ENCODE results near the gene KCNQ4.

KCNQ4 gene

DNA sequence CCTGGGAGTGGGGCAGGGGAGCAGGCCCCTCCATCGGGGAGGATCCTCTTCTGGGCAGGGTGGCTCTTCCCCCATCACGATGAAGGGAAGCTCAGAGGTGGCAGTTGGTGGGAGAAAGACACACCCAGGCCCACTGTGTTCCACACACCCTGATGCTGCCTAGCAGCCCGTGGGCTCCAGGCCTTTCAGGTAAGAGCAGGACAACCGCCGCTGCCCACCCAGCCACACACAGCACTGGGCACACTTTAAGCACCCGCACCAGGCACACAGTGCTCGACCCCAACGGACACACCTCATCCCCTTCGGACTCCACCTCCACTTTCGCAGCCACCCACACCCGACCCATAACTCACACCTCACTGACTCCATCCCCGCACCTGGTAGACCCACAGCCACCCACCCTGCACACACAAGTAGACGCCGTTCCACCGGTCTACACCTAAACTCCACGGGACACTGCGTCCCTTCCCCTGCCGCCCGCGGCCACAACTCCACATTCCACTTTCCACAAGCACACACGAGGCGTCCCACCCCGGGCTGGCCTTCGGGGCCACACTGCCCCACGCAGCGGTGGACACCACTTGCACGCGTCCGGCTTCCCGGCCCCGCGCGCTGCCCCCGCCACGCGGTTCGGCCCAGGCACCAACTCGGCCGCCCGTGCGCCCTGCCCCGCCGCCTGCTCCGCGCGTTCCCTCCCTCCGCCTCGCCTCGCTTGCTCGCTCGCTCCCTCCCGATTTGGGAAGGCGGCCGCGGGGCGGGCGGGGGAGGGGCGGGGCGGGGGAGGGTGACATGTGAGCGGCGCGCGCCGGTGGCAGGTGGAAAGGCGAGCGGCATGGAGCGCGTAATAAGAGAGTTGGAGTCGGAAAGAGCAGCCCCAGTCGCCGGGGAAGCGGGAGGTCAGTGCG, at the start of gene KCNQ4:
KCNQ4 (plus strand) TSS at position 787 of the 905 bp plus-strand sequence. CDS start 307 bp downstream, outside the sequence.
- DNase-seq: no peak

DNA sequence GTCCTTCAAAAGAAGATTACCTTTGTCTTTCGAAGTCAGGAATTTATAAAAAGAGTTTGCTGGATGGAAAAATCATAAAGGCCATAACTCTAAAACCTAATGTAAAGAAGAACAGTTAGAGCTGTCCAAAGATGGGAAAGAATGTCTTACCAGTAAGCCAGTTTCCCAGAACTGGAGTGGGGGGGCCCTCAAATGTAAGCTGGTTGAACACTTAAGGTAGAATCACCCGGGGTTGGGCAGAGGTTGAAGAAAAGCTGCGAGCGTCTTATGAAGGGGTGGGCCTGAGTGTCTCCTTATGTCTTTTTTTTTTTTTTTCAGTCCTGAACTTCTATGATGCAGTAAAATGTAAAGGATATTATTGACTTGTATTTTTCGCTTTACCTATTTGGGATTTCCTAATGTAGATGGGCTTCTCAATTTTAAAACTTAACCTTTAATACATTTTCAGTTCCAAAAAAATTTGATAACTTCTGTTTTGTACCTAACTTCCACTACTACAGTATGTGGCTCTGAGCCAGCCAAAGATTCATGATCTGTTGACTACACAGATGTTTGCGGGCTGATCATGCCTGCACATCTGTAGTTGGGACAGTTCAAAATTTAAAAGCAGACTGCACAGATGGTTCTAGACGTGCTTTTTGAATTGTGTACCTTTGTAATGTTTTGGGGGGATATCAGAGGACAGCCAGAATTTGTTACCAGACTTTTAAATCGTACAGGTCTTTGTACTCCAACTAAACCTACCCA, 48.5 kb upstream of the KCNQ4 start:
- DNase-seq: no peak

DNA sequence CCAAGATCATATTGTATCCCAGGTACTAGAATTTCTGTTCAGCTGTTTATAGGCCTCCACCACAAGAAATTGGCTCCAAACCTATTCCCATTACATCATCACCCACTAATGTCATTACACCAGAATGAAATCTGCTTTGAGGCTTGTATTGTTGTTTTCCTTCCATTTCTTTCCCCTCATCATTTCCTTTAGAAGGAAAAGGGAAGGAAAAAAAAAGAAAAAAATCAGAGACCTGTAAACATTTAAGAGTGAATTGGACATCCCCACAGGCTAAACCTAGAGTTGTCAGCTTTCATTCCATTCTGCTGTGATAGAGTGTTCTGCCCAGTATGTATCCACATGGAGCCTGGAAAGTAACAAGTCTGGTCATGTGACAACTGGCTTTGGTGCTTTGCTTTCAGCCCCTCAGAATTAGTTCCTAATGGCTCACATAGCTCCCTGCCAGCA, 47.5 kb upstream of the KCNQ4 start:
- no peak for DNase-seq

DNA sequence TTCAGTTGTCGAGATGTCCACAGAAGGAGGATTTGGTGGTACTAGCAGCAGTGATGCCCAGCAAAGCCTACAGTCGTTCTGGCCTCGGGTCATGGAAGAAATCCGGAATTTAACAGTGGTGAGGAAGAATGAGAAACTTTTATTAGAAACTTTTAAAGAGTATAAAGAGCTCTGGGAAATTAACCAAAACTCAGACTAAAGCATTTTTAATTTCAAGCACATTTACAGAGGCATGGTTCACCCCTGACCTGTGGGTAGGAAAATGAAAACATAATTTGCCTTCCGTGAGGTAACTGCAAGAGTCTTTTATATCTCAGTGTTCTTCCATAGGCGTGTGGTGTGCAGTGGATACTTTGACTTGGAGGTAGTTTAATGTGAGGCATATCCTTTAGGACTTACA, 44.8 kb upstream of the KCNQ4 start:
- no peak for DNase-seq

DNA sequence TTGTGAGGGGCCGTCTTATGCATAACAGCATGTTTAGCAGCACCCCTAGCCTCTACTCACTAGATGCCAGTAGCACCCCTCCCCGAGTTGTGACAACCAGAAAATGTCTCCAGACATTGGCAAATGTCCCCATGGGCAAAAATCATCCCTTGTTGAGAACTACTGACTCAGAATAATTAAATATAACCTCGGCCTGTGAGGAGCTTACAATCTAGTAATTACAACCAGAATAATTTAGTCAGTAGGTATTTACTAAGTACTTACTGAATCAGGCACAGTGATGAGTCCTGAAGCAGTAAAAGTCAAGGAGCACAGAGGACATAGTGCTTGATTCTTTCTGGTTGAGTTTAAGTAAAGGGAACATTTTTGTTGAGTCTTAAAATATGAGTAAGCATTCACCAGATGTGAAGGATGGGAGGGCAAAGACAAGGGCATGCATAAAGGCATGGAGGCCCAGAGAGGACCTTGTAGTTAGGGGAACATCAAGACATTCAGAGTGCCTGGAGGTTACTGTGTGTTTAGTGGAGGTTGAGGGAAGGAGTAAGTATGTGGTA, 44.1 kb upstream of the KCNQ4 start:
- no peak for DNase-seq

DNA sequence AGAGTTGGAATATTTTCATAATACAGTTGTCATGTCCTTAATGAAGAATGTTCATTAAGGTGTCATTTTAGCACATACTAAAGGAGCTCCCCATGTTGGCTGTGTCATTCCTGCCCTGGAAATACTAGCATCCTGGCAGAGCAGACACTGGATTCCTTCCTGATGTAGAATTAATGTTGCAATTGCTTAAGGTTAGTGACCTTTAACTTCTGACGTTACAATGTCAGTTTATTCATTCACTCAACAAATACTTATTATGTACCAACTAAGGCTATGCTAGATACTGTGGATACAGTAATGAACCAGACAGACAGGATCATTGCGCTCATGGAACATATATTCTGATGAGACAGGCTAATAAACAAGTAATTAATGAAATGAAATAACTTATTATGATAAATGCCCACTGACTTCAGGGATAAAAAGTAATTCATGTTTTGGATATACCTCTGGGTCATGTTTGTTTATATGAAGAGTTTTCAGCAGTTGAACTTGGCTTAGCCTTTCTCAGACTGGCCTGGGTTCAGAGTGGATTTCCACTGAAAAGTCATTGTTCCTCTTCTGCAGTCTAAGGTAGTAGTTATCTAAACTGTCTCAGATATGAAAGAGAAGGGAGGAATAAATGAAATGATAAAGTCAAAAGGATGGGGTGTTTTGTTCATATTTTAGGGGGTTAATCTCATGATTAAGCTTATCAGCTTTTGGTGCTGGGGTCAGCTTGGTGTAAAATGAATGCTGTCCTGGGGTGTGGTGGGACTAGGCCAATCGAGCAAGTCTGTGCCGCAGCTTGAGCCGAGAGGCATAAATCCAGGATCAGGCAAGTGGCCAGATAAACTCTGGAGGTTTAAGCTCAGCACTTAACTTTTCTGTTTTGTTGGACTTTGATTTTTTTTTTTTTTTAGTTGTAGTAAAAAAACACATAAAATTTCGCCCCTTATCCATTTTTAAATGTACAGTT, 43.3 kb upstream of the KCNQ4 start:
- DNase-seq: no peak

DNA sequence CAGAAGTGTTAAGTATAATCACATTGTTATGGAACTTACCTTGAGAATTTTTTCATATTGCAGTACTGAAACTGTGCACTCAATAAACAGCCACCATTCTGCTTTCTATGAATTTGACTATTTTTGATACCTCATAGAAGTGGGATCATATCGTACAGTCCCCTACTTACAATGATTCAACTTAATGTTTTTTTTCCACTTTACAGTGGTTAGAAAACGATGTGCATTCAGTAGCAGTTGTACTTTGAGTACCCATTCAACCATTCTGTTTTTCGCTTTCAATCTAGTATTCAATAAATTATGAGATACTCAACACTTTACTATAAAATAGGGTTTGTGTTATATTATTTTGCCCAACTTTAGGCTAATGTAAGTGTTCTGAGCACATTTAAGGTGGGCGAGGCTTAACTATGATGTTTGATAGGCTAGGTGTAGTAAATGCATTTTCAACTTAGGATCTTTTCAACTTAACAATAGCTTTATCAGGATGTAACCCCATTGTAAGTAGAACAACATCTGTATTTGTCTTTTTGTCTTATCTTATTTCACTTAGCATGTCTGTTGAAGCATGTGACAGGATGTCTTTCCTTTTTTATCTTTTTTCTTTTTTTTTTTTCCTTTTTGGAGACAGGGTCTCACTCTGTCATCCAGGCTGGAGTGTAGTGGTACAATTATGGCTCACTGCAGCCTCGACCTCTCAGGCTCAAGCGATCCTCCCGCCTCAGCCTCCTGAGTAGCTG, 42.4 kb upstream of the KCNQ4 start:
- DNase-seq: no peak

DNA sequence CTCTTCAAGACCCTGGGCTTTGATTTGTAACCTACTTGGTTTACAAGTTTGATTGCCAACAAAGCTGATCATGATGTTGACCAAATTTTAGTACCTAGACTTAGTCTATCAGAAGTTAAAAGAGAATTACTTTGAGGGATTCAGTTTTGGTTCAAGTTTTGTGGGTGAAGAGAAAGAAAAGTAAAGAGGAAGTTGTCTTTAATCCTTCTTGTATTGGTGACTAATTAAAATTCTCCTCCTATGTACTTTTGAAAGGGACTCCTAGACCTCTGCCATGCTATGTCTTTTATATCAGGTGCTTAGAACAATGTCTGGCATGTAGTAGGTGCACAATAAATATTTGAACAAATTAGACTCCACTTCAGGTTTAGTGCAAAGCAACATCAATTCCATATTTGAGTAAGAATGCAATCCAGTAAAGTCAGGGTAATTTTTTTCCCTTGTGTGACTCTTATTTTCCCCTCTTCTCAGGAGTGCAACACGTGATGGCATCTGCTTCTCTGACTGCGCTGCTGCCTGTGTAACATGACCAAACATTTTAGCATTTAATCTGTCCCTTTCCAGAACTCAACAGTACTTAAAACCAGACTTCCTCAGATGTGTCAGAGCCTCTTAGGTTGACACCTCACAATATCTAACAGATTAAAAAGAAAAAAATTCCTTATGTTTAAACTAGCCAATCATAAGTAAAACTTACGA, 41.1 kb upstream of the KCNQ4 start:
- DNase-seq: no peak

DNA sequence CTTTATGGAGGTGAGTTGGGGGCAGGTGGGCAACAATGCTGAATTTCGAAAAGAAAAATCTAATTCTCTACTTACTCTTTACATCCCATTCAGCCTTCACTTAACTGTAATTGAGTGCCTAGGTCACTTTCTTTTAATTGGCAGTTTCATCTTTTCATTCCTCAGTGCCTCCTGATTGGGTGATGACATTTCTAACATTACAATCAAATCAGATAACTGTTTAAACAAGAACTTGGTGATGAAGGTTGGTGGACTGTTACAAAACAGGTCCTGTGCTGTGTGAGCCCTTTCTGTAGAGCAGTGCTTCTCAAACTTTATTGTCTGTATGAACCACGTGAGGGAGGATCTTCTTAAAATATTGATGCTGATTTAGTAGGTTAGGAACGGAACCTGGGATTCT, 40.1 kb upstream of the KCNQ4 start:
- no peak for DNase-seq

DNA sequence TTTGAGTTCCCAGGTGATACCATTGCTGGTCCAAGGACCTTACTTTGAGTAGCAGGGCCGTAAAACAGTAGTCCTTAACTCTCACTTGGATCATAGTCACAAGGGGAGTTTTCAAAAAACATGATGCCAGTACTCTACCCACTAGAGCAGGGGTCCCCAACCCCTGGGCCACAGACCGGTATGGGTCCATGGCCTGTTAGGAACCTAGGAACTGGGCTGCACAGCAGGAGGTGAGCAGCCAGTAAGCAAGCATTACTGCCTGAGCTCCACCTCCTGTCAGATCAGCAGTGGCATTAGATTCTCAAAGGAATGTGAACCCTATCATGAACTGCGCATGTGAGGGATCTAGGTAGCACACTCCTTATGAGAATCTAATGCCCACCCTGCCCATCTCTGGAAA, 39.7 kb upstream of the KCNQ4 start:
- DNase-seq: no peak

DNA sequence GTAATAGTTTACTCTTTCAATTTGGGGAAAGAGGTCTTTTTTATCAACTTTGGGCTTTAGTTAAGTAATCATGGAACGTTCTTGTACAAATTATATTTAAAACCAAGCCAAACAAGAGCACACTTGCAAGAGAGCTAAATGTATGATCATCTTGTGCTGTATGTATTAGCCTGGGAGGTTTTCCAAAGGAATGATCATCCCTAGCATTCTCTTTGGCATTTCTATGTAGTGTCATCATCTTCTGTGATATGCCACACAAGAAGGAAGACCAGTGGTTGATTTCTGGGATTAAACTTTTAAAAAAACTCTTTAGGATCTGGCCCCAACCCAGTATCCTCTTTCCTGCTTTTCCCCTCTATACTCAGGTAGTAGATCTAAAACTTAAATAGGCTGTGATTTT, 38.4 kb upstream of the KCNQ4 start:
- DNase-seq: no peak

DNA sequence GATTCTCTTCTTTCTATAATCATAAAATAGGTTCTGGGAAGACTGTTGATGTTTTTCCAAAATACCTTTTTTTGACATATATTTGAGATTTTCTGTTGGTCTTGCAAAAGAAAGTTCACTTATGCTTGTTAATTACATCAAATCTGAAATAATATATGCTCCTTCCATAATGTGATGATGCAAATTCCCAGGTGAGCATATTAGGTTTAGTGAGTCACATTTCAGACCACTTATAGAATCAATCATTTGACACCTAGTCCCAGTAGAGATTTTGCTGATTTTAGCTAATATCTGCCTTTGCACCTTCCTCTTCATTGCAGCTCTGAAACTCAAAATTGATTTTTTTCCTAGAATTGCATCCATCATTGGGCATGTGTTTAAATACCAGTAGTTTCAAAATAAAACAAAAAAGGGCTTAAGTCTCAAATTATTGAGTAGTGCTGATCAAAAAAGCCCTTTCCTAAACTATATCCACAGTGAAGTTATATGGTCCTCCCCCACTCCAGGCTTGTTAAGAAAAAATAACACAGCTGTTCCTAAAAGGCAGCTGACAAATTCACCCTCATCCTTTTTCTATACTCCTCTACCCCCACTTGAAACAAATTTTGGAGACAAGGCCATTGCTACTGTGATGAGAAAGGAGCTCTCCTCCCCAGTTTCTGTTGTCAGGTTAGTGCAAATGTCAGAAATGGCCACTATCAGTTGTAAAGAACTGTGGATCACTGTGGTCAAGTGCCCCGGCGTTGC, 37.1 kb upstream of the KCNQ4 start:
- no peak for DNase-seq

DNA sequence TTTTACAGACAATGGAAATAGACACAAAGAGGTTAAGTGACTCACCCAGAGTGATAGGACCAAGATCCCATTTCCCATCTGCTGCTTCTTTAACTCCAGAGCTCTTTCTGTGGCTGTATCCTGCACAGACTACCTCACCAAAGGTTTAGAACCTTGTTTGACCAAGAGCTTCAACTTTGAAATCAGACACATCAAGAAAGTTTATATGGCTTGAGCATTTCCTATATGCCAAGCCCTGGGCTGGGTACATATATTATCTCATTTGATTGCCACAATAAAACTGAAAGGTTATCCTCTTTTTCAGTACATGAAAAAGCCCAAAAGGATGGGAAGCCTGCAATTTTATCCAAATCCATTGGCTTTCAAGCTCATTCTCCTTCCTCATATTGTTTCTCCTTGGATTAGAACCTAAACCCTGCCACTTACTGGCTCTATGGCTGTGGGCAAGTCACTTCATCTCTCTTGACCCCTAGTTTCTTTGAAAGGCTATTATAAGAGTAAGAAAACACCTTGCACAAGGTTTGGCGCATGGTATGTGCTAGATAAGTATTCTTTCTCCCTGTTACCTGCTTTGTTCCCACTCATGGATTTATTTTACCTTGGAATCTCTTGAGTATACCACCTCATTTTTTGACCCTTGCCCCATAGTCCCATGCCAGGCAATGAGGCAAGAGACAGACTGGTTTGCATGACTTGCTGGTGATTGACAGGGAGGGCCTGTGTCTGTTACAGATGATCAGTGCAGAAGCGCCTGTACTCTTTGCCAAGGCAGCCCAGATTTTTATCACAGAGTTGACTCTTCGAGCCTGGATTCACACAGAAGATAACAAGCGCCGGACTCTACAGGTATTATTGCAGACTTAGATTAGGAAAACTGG, 34.5 kb upstream of the KCNQ4 start:
- no peak for DNase-seq

DNA sequence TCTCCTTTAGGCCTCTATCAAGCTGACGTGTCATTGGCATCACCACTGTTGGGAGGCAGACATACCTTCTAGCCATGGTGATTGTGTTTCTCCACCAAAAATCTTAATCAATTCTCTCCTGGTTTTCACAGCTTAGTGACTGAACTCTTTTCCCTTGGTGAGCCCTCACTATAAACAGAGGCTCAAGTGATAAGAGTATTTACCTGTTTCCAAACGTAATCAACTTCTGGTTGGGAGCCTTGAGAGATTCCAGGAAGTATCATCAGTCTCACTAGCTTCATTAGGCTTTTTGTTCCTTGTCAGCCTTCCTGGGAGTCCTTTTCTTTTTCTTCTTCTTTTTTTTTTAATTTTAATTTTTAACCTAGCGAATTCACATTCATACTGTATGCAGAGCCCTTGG, 33.8 kb upstream of the KCNQ4 start:
- no peak for DNase-seq

DNA sequence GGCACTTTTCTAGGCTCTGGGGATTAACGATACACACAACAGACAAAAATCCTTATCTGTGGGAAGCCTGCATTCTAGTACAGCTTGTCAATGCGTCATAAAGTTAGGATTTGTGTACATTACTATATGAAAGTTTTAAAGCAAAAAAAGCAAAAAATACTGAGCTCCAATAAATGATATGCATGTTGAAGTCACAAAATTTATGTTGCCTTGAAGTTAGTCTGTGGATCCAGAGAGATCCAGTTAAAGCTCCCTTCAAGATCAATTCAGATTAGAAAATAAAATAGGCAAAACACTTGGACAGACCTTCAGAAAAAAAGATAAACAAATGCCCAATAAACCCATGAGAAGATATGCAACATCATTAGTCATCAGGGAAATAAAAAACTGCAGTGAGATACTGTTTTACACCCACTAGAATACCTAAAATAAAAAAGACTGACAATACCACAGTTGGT, 33.1 kb upstream of the KCNQ4 start:
- no peak for DNase-seq

DNA sequence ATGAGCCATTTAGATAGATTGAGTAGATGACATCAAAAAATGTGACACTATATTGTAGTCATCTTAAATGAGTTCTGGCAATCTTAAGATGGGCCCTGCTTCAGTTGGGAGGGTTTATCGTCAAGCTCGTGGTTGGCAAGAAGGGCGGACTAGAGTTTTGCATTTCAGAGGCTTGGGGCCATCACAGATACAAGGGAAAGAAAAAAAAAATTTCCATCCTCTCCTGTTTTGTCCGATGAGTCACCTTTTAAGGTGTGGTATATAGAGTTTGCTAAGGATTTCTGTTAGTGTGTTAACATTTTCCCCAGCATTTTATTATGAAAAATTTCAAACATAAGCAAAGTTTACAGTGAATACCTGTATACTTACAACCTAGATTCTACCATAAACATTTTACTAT, 31.8 kb upstream of the KCNQ4 start:
- DNase-seq: no peak

DNA sequence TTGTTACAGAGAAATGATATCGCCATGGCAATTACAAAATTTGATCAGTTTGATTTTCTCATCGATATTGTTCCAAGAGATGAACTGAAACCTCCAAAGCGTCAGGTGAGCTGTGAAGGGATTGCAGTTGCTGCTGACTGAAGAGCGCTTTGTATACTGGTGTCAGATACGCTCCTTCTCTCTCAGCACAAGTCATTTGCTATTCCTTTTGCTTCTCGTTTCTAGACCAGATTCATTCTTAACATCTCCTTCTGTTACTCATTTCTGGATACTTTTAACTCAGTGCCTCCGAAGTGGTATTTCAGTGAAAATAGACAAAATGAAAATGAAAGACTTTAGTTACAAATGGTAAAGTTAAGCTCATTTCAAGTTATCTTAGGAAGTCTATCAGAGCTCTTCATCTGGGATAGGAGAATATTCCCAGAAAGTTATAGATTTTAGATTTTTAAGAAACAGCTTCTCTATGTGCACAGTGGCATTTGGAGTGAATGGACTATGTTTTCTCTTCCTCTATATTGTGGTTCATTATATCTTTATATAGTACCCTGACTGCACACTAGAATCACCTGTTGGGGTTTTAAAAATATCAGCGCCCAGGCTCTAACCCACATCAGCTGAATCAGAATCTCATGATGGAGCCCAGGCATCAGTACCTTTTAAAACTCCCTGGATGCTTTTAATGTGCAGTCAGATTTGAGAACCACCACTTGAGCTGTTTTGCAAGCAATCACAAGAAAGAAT, 30.3 kb upstream of the KCNQ4 start:
- DNase-seq: no peak

DNA sequence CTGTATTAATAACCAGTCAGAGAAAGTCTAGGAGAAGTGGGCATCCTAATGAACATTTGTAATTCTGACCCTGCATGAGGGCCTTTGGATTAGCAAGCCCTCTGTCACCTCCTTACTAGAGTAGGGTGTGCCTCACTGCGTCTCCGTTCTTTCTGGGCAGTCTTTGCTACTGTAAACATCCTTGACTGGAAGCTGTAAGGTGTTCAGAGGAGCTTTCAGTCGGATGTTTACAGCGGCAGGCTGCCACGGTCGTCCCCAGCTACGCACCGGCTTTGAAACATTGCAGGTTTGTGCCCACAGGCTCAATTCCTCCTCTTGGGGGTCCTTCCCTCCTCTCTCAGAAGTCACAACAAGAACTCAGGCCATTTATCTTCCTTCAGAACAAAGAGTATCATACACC, 29.4 kb upstream of the KCNQ4 start:
- no peak for DNase-seq

DNA sequence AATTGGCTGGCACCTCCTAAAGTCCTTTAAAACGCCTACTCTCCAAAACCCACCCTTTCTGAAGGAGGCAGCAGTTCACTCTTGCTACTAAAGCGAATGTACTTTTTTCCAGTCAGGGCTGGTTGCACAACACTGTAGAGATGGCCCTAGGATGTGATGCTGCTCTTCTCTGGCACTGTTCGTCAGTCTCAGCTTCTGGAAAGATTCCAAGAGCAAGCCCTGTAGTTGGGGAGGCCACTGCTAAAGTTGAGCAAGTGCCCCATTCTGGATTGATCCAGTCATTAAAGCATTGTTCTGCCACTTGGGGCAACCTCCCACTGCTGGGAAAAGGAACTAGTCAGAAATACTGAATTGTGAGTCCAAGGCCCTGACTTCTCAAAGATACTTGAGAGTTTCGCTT, 28.5 kb upstream of the KCNQ4 start:
- DNase-seq: no peak

All from NCI-H1417 treated with DMSO at 0.1 percent for 48 hours (cell line).